ENCODE results near the gene AQR.
A peak's percentile ranks its signal among the peaks of the same experiment; 100 is the strongest.
"Not testable (repeated sequence)": the region's sequence is repeated elsewhere in the genome, so short reads cannot be mapped to it uniquely, and the experiment has no call there.

Gene AQR

GRCh38 chr15:34970098-34970643 is 629 bp upstream of the AQR start:
- not testable (repeated sequence) for H3K9me3 ChIP-seq (ENCODE audit: control insufficient read depth in 2 of 2, low read length in 2 of 2)
- H3K9ac ChIP-seq (ENCODE audit: low read depth in 1 of 2, low read length in 2 of 2) = peak overlapping the region in 1 of 2 donors; percentile 90

GRCh38 chr15:34964277-34964676 is 5.3 kb downstream of the AQR start:
- Histone ChIP-seq H3K4me1 (ENCODE audit: control insufficient read depth in 2 of 2, insufficient read depth in 2 of 2, low read length in 2 of 2) (peaks cover 5 to 7% of the 10 kb centered on the region in 2 donors), H3K27me3 (ENCODE audit: control insufficient read depth in 2 of 2, insufficient read depth in 2 of 2, low read length in 2 of 2) (no peaks in the 10 kb centered on the region), H3K27ac (ENCODE audit: low read depth in 2 of 2, low read length in 2 of 2) (no peak overlapping the region), H3K9ac (ENCODE audit: low read depth in 1 of 2, low read length in 2 of 2) (no peak overlapping the region), H3K9me3 (ENCODE audit: control insufficient read depth in 2 of 2, low read length in 2 of 2) (no peaks in the 10 kb centered on the region), H3K36me3 (ENCODE audit: control insufficient read depth in 2 of 2, insufficient read depth in 2 of 2, low read length in 2 of 2) (peaks cover 4 to 32% of the 10 kb centered on the region in 2 donors), H3K4me3 (ENCODE audit: low read length in 2 of 2) (no peak overlapping the region)

More at GRCh38 chr15:34970098-34970643, 629 bp upstream of the AQR start:
- not testable (repeated sequence) for H3K36me3 ChIP-seq (ENCODE audit: control insufficient read depth in 2 of 2, insufficient read depth in 2 of 2, low read length in 2 of 2); H3K27me3 ChIP-seq (ENCODE audit: control insufficient read depth in 2 of 2, insufficient read depth in 2 of 2, low read length in 2 of 2); H3K27ac ChIP-seq (ENCODE audit: low read depth in 2 of 2, low read length in 2 of 2)
- Histone ChIP-seq H3K4me3 (ENCODE audit: low read length in 2 of 2) (peak overlapping the region; percentile 86 to 94), H3K4me1 (ENCODE audit: control insufficient read depth in 2 of 2, insufficient read depth in 2 of 2, low read length in 2 of 2) (peaks cover 5 to 12% of the 10 kb centered on the region in 2 donors)

GRCh38 chr15:34953851-34954250 is 15.7 kb downstream of the AQR start:
- Histone ChIP-seq H3K27ac (ENCODE audit: low read depth in 2 of 2, low read length in 2 of 2) (no peak overlapping the region), H3K36me3 (ENCODE audit: control insufficient read depth in 2 of 2, insufficient read depth in 2 of 2, low read length in 2 of 2) (peaks cover 13 to 28% of the 10 kb centered on the region in 2 donors)

GRCh38 chr15:34952481-34952880 is 17.1 kb downstream of the AQR start:
- Histone ChIP-seq H3K4me1 (ENCODE audit: control insufficient read depth in 2 of 2, insufficient read depth in 2 of 2, low read length in 2 of 2) (no peaks in the 10 kb centered on the region), H3K36me3 (ENCODE audit: control insufficient read depth in 2 of 2, insufficient read depth in 2 of 2, low read length in 2 of 2) (peaks cover 19 to 30% of the 10 kb centered on the region in 2 donors), H3K4me3 (ENCODE audit: low read length in 2 of 2) (no peak overlapping the region), H3K27me3 (ENCODE audit: control insufficient read depth in 2 of 2, insufficient read depth in 2 of 2, low read length in 2 of 2) (no peaks in the 10 kb centered on the region), H3K27ac (ENCODE audit: low read depth in 2 of 2, low read length in 2 of 2) (no peak overlapping the region), H3K9me3 (ENCODE audit: control insufficient read depth in 2 of 2, low read length in 2 of 2) (no peaks in the 10 kb centered on the region), H3K9ac (ENCODE audit: low read depth in 1 of 2, low read length in 2 of 2) (no peak overlapping the region)

More at GRCh38 chr15:34953851-34954250, 15.7 kb downstream of the AQR start:
- H3K27me3 ChIP-seq (ENCODE audit: control insufficient read depth in 2 of 2, insufficient read depth in 2 of 2, low read length in 2 of 2) = no peaks in the 10 kb centered on the region
- H3K9ac ChIP-seq (ENCODE audit: low read depth in 1 of 2, low read length in 2 of 2) = no peak overlapping the region
- no peak overlapping the region for H3K4me3 ChIP-seq (ENCODE audit: low read length in 2 of 2)
- no peaks in the 10 kb centered on the region for H3K9me3 ChIP-seq (ENCODE audit: control insufficient read depth in 2 of 2, low read length in 2 of 2)
- H3K4me1 ChIP-seq (ENCODE audit: control insufficient read depth in 2 of 2, insufficient read depth in 2 of 2, low read length in 2 of 2) = no peaks in the 10 kb centered on the region

GRCh38 chr15:34951993-34952392 is 17.5 kb downstream of the AQR start:
- Histone ChIP-seq H3K36me3 (ENCODE audit: control insufficient read depth in 2 of 2, insufficient read depth in 2 of 2, low read length in 2 of 2) (peaks cover 19 to 30% of the 10 kb centered on the region in 2 donors), H3K27ac (ENCODE audit: low read depth in 2 of 2, low read length in 2 of 2) (no peak overlapping the region), H3K27me3 (ENCODE audit: control insufficient read depth in 2 of 2, insufficient read depth in 2 of 2, low read length in 2 of 2) (no peaks in the 10 kb centered on the region), H3K9me3 (ENCODE audit: control insufficient read depth in 2 of 2, low read length in 2 of 2) (no peaks in the 10 kb centered on the region), H3K9ac (ENCODE audit: low read depth in 1 of 2, low read length in 2 of 2) (no peak overlapping the region), H3K4me1 (ENCODE audit: control insufficient read depth in 2 of 2, insufficient read depth in 2 of 2, low read length in 2 of 2) (no peaks in the 10 kb centered on the region), H3K4me3 (ENCODE audit: low read length in 2 of 2) (no peak overlapping the region)

GRCh38 chr15:34944936-34945335 is 24.6 kb downstream of the AQR start:
- Histone ChIP-seq H3K27ac (ENCODE audit: low read depth in 2 of 2, low read length in 2 of 2) (no peak overlapping the region), H3K9me3 (ENCODE audit: control insufficient read depth in 2 of 2, low read length in 2 of 2) (no peaks in the 10 kb centered on the region), H3K36me3 (ENCODE audit: control insufficient read depth in 2 of 2, insufficient read depth in 2 of 2, low read length in 2 of 2) (peaks cover 24 to 31% of the 10 kb centered on the region in 2 donors), H3K9ac (ENCODE audit: low read depth in 1 of 2, low read length in 2 of 2) (no peak overlapping the region), H3K4me1 (ENCODE audit: control insufficient read depth in 2 of 2, insufficient read depth in 2 of 2, low read length in 2 of 2) (no peaks in the 10 kb centered on the region), H3K4me3 (ENCODE audit: low read length in 2 of 2) (no peak overlapping the region), H3K27me3 (ENCODE audit: control insufficient read depth in 2 of 2, insufficient read depth in 2 of 2, low read length in 2 of 2) (no peaks in the 10 kb centered on the region)

- no peak overlapping the region for H3K9ac ChIP-seq (ENCODE audit: low read depth in 1 of 2, low read length in 2 of 2)
- no peaks in the 10 kb centered on the region for H3K9me3 ChIP-seq (ENCODE audit: control insufficient read depth in 2 of 2, low read length in 2 of 2)
- H3K4me3 ChIP-seq (ENCODE audit: low read length in 2 of 2) = no peak overlapping the region
- H3K36me3 ChIP-seq (ENCODE audit: control insufficient read depth in 2 of 2, insufficient read depth in 2 of 2, low read length in 2 of 2) = peaks cover 27 to 35% of the 10 kb centered on the region in 2 donors
- no peak overlapping the region for H3K27ac ChIP-seq (ENCODE audit: low read depth in 2 of 2, low read length in 2 of 2)
- no peaks in the 10 kb centered on the region for H3K27me3 ChIP-seq (ENCODE audit: control insufficient read depth in 2 of 2, insufficient read depth in 2 of 2, low read length in 2 of 2)
- no peaks in the 10 kb centered on the region for H3K4me1 ChIP-seq (ENCODE audit: control insufficient read depth in 2 of 2, insufficient read depth in 2 of 2, low read length in 2 of 2)
Measured at GRCh38 chr15:34943711-34944110, 25.8 kb downstream of the AQR start.

GRCh38 chr15:34943264-34943663 is 26.3 kb downstream of the AQR start:
- H3K27me3 ChIP-seq (ENCODE audit: control insufficient read depth in 2 of 2, insufficient read depth in 2 of 2, low read length in 2 of 2); H3K4me1 ChIP-seq (ENCODE audit: control insufficient read depth in 2 of 2, insufficient read depth in 2 of 2, low read length in 2 of 2); H3K9me3 ChIP-seq (ENCODE audit: control insufficient read depth in 2 of 2, low read length in 2 of 2); H3K4me3 ChIP-seq (ENCODE audit: low read length in 2 of 2); H3K9ac ChIP-seq (ENCODE audit: low read depth in 1 of 2, low read length in 2 of 2); H3K27ac ChIP-seq (ENCODE audit: low read depth in 2 of 2, low read length in 2 of 2): not testable (repeated sequence)
- peaks cover 26 to 36% of the 10 kb centered on the region in 2 donors for H3K36me3 ChIP-seq (ENCODE audit: control insufficient read depth in 2 of 2, insufficient read depth in 2 of 2, low read length in 2 of 2)

GRCh38 chr15:34942363-34942762 is 27.2 kb downstream of the AQR start:
- Histone ChIP-seq H3K36me3 (ENCODE audit: control insufficient read depth in 2 of 2, insufficient read depth in 2 of 2, low read length in 2 of 2) (peaks cover 27 to 34% of the 10 kb centered on the region in 2 donors), H3K4me1 (ENCODE audit: control insufficient read depth in 2 of 2, insufficient read depth in 2 of 2, low read length in 2 of 2) (no peaks in the 10 kb centered on the region), H3K9ac (ENCODE audit: low read depth in 1 of 2, low read length in 2 of 2) (no peak overlapping the region), H3K4me3 (ENCODE audit: low read length in 2 of 2) (no peak overlapping the region), H3K9me3 (ENCODE audit: control insufficient read depth in 2 of 2, low read length in 2 of 2) (no peaks in the 10 kb centered on the region), H3K27ac (ENCODE audit: low read depth in 2 of 2, low read length in 2 of 2) (no peak overlapping the region), H3K27me3 (ENCODE audit: control insufficient read depth in 2 of 2, insufficient read depth in 2 of 2, low read length in 2 of 2) (no peaks in the 10 kb centered on the region)

- H3K27ac ChIP-seq (ENCODE audit: low read depth in 2 of 2, low read length in 2 of 2) = no peak overlapping the region
- H3K9ac ChIP-seq (ENCODE audit: low read depth in 1 of 2, low read length in 2 of 2) = no peak overlapping the region
- peaks cover 29 to 34% of the 10 kb centered on the region in 2 donors for H3K36me3 ChIP-seq (ENCODE audit: control insufficient read depth in 2 of 2, insufficient read depth in 2 of 2, low read length in 2 of 2)
- no peak overlapping the region for H3K4me3 ChIP-seq (ENCODE audit: low read length in 2 of 2)
- no peaks in the 10 kb centered on the region for H3K27me3 ChIP-seq (ENCODE audit: control insufficient read depth in 2 of 2, insufficient read depth in 2 of 2, low read length in 2 of 2)
- no peaks in the 10 kb centered on the region for H3K9me3 ChIP-seq (ENCODE audit: control insufficient read depth in 2 of 2, low read length in 2 of 2)
- H3K4me1 ChIP-seq (ENCODE audit: control insufficient read depth in 2 of 2, insufficient read depth in 2 of 2, low read length in 2 of 2) = no peaks in the 10 kb centered on the region
Measured at GRCh38 chr15:34941831-34942230, 27.7 kb downstream of the AQR start.

Measured in mucosa of rectum (tissue), 2 donors.